RWPE2 (cell line): ENCODE measurements around the gene DAAM1.

Source experiments
- ATAC-seq: fragments of 200-7000 bp; cut with Tn5 transposase; 3 replicates; pipeline ENCODE4 v1.9.1; 2021; ENCODE audit warnings: low read depth
- DNase-seq: peaks from one replicate; pipeline ENCODE4 v3.0.0-alpha.2; 2020; ENCODE audit warnings: low spot score
- H3K27ac ChIP-seq: fragments of 450-650 bp; 2 replicates; pipeline ENCODE4 v1.5.1; 2017; ENCODE audit warnings: mild to moderate bottlenecking; ENCODE audit not compliant: poor library complexity, severe bottlenecking
- H3K27me3 ChIP-seq: fragments of 250-450 bp; sonication (Bioruptor Pico); 2 replicates; pipeline ENCODE4 v1.5.1; 2021; ENCODE audit warnings: mild to moderate bottlenecking, moderate library complexity; ENCODE audit not compliant: insufficient read depth, poor library complexity, severe bottlenecking
- H3K36me3 ChIP-seq: fragments of 250-450 bp; sonication (Bioruptor Pico); 2 replicates; pipeline ENCODE4 v1.5.1; 2020; ENCODE audit warnings: low read depth, mild to moderate bottlenecking, moderate library complexity
- H3K4me1 ChIP-seq: fragments of 250-450 bp; sonication (Bioruptor Pico); 2 replicates; pipeline ENCODE4 v1.5.1; 2021; ENCODE audit warnings: mild to moderate bottlenecking, moderate library complexity; ENCODE audit not compliant: insufficient read depth, poor library complexity, severe bottlenecking
- H3K4me3 ChIP-seq: fragments of 250-450 bp; sonication (Bioruptor Pico); 2 replicates; pipeline ENCODE4 v1.5.1; 2021; ENCODE audit warnings: mild to moderate bottlenecking, moderate library complexity; ENCODE audit not compliant: severe bottlenecking
- H3K9me3 ChIP-seq: fragments of 250-450 bp; sonication (Bioruptor Pico); 2 replicates; pipeline ENCODE4 v1.5.1; 2021; ENCODE audit warnings: mild to moderate bottlenecking, moderate library complexity; ENCODE audit not compliant: severe bottlenecking
- CTCF ChIP-seq: fragments of 450-650 bp; IDR thresholded peaks from one replicate; pipeline ENCODE4 v1.5.1; 2017; ENCODE audit warnings: mild to moderate bottlenecking, moderate library complexity; ENCODE audit not compliant: poor library complexity, severe bottlenecking

The DAAM1 gene

DNA sequence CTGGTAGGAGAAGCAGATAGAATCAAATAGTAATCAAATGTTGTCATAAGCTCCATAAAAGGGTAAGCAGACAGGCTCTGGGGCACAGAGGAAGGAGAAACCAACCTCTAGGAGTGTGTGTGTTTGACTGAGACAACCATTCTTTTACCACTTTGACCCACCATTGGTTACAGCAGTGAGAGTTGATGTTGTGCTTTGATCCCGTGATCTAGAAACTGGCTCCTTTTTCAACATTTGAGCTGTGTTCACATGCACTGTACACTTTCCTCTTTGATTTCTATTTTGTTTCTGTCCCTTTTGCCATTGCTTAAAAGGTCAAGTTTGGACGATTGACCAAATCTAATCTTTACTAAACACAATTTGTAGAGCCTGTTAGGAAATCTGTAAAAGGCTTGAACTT, 108.0 kb downstream of the DAAM1 start:
- ATAC-seq, result no peak
- Histone ChIP-seq H3K4me3 (no peak overlapping the region), H3K36me3 (no peaks in the 10 kb centered on the region), H3K27me3 (no peaks in the 10 kb centered on the region), H3K4me1 (peaks cover 3% of the 10 kb centered on the region), H3K27ac (no peak overlapping the region), H3K9me3 (no peaks in the 10 kb centered on the region)
- no peak for TF ChIP-seq CTCF
- no peak for DNase-seq

- Histone ChIP-seq H3K4me3 (no peak overlapping the region), H3K36me3 (no peaks in the 10 kb centered on the region), H3K27me3 (no peaks in the 10 kb centered on the region), H3K27ac (no peak overlapping the region), H3K9me3 (no peaks in the 10 kb centered on the region), H3K4me1 (peaks cover 3% of the 10 kb centered on the region)
- no peak for ATAC-seq
- DNase-seq, result no peak
- TF ChIP-seq CTCF, result no peak
Measured at GRCh38 chr14:59297071-59297776, 108.8 kb downstream of the DAAM1 start.

DNA sequence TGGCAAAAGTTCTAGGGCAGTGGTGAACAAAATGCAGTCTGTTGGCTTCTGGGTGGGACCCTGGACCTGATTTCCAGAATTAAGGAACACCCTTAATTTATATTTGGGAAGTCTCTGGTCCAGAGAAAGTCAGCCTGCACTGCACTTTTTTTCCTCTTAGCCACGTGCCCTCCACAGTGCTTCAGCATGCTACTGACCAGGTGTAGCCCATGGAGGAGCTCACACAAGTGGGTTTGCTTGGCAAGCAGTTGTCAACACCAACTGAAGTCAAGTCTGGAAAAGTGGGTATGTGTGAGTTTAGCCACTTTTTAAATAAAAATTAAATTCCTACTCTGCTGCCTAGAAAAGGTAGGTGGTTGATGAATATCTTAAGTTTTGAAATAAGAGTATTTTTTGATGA, 111.3 kb downstream of the DAAM1 start:
- TF ChIP-seq CTCF, result no peak
- Histone ChIP-seq H3K27ac (no peak overlapping the region), H3K4me3 (no peak overlapping the region), H3K9me3 (no peaks in the 10 kb centered on the region), H3K4me1 (peaks cover 3% of the 10 kb centered on the region), H3K36me3 (no peaks in the 10 kb centered on the region), H3K27me3 (no peaks in the 10 kb centered on the region)
- DNase-seq (no peak), ATAC-seq (no peak)

GRCh38 chr14:59301354-59301753, 112.9 kb downstream of the DAAM1 start:
- H3K9me3 ChIP-seq, result no peaks in the 10 kb centered on the region
- H3K27ac ChIP-seq, result no peak overlapping the region
- H3K4me1 ChIP-seq, result peaks cover 15% of the 10 kb centered on the region
- H3K36me3 ChIP-seq, result no peaks in the 10 kb centered on the region
- no peak for TF ChIP-seq CTCF
- DNase-seq (no peak), ATAC-seq (no peak)
- H3K4me3 ChIP-seq, result no peak overlapping the region
- H3K27me3 ChIP-seq, result no peaks in the 10 kb centered on the region

DNA sequence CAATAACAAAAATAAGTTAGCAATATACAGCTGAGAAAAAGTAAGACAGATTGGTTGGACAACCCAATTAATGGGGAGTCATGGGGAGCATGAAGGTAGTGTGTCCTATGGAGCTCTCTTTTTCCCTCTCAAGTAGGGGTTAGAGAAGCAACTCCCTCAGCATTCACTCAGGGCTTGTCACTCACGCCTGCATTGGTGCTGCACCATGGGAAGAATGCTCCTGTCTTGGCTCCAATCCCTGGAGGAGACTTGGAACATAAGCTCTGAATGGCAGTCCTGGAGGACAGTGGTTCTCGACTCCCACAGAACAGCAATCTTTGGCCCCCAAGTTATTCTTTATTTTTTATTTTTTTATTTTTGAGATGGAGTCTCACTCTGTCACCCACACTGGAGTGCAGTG, 113.8 kb downstream of the DAAM1 start:
- Histone ChIP-seq H3K27ac (no peak overlapping the region), H3K36me3 (no peaks in the 10 kb centered on the region), H3K4me1 (peaks cover 25% of the 10 kb centered on the region), H3K4me3 (no peak overlapping the region), H3K9me3 (no peaks in the 10 kb centered on the region), H3K27me3 (no peaks in the 10 kb centered on the region)
- TF ChIP-seq CTCF, result no peak
- ATAC-seq (no peak), DNase-seq (no peak)
